Measurements from ENCODE around the gene CDH4.

DNA sequence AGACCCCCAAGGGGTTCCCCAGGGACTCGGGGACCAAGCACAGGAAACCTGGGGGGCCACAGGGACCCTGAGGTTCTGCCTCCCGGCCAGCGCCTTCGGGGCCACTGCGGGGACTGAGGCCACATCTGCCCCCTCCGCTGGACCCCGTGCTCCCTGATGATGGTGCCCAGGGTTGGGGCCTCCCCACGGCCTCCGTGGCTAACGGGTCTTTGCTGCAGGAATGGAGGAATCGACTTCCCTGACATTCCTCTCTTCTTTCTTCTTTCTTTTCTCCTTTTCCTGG lies 483.4 kb downstream of the CDH4 start:
- TF ChIP-seq CTCF (IDR thresholded peaks at IDR 0.05) (no peak), ZFX (IDR thresholded peaks at IDR 0.05; ENCODE audit: borderline replicate concordance) (no peak)
